IPS-20b (cell line): ENCODE results near the gene LEMD1.

Experiments
- H3K27ac ChIP-seq: one replicate; pipeline ENCODE4 v1.5.1; 2013; ENCODE audit warnings: low read length
- H3K27me3 ChIP-seq: 2 replicates; pipeline ENCODE4 v1.6.1; 2013; ENCODE audit warnings: mild to moderate bottlenecking, low read length, inconsistent platforms; ENCODE audit not compliant: insufficient read depth
- H3K36me3 ChIP-seq: 2 replicates; pipeline ENCODE4 v1.6.1; 2013; ENCODE audit warnings: low read depth, mild to moderate bottlenecking, inconsistent platforms, low read length, moderate library complexity; ENCODE audit not compliant: insufficient read depth
- H3K4me1 ChIP-seq: 2 replicates; pipeline ENCODE4 v1.6.1; 2013; ENCODE audit warnings: mild to moderate bottlenecking, control low read depth, inconsistent platforms, low read length, moderate library complexity; ENCODE audit not compliant: insufficient read depth
- H3K4me3 ChIP-seq: 2 replicates; pipeline ENCODE4 v1.5.1; 2013; ENCODE audit warnings: mild to moderate bottlenecking, low read length, inconsistent platforms
- H3K9ac ChIP-seq: 2 replicates; pipeline ENCODE4 v1.6.1; 2013; ENCODE audit warnings: low read depth, mild to moderate bottlenecking, inconsistent platforms, low read length, moderate library complexity
- H3K9me3 ChIP-seq: 2 replicates; pipeline ENCODE4 v1.6.1; 2013; ENCODE audit warnings: mild to moderate bottlenecking, low read depth, low read length, inconsistent platforms; ENCODE audit not compliant: insufficient read depth

The LEMD1 gene

GRCh38 chr1:205421798-205422197 lies at the start of gene LEMD1:
TSS of gene LEMD1 (minus strand) at chr1:205422056. CDS start at chr1:205420536, 1,520 bp downstream.
- Histone ChIP-seq H3K9me3 (no peaks in the 10 kb centered on the region), H3K27me3 (peaks cover 27% of the 10 kb centered on the region), H3K36me3 (no peaks in the 10 kb centered on the region), H3K4me3 (no peak within 1 kb of the TSS), H3K27ac (no peak within 1 kb of the TSS), H3K9ac (no peak within 1 kb of the TSS), H3K4me1 (peaks cover 12% of the 10 kb centered on the region; the same call in 1 of the 2 replicates)

- Histone ChIP-seq H3K36me3 (no peaks in the 10 kb centered on the region), H3K27ac (no peak overlapping the region), H3K9ac (no peak overlapping the region), H3K4me3 (no peak overlapping the region), H3K4me1 (peaks cover 6% of the 10 kb centered on the region; the same call in 1 of the 2 replicates), H3K9me3 (no peaks in the 10 kb centered on the region), H3K27me3 (0 out of 2 replicates have a peak, but pooled peaks cover 7% of the 10 kb centered on the region)
These were observed 48.3 kb upstream of the LEMD1 start for GRCh38 chr1:205470131-205470530.

GRCh38 chr1:205466595-205467220 lies 44.9 kb upstream of the LEMD1 start:
- no peak overlapping the region for H3K4me3 ChIP-seq
- H3K9me3 ChIP-seq: no peaks in the 10 kb centered on the region
- no peaks in the 10 kb centered on the region for H3K36me3 ChIP-seq
- peaks cover 6% of the 10 kb centered on the region; the same call in 1 of the 2 replicates for H3K4me1 ChIP-seq
- no peak overlapping the region for H3K27ac ChIP-seq
- H3K27me3 ChIP-seq: peaks cover 5% of the 10 kb centered on the region; the same call in 1 of the 2 replicates
- no peak overlapping the region; the same call in 1 of the 2 replicates for H3K9ac ChIP-seq

GRCh38 chr1:205465392-205465791 lies 43.5 kb upstream of the LEMD1 start:
- no peaks in the 10 kb centered on the region for H3K9me3 ChIP-seq
- no peaks in the 10 kb centered on the region for H3K36me3 ChIP-seq
- no peak overlapping the region for H3K4me3 ChIP-seq
- H3K9ac ChIP-seq: no peak overlapping the region
- H3K27ac ChIP-seq: no peak overlapping the region
- H3K4me1 ChIP-seq: peaks cover 6% of the 10 kb centered on the region; the same call in 1 of the 2 replicates
- peaks cover 11% of the 10 kb centered on the region; the same call in 1 of the 2 replicates for H3K27me3 ChIP-seq

GRCh38 chr1:205458777-205459566 lies 37.1 kb upstream of the LEMD1 start:
- Histone ChIP-seq H3K9me3 (no peaks in the 10 kb centered on the region), H3K4me1 (peaks cover 10% of the 10 kb centered on the region; the same call in 1 of the 2 replicates), H3K27me3 (peaks cover 20% of the 10 kb centered on the region), H3K9ac (no peak overlapping the region), H3K36me3 (peaks cover 3% of the 10 kb centered on the region; the same call in 1 of the 2 replicates), H3K4me3 (no peak overlapping the region), H3K27ac (no peak overlapping the region)

- H3K4me3 ChIP-seq: peak overlapping the region; percentile 95
- peak overlapping the region; percentile 53 for H3K27ac ChIP-seq
- peak overlapping the region; percentile 95; the same call in 1 of the 2 replicates for H3K9ac ChIP-seq
- H3K27me3 ChIP-seq: peaks cover 15% of the 10 kb centered on the region
- H3K36me3 ChIP-seq: peaks cover 19% of the 10 kb centered on the region; the same call in 1 of the 2 replicates
- H3K9me3 ChIP-seq: no peaks in the 10 kb centered on the region
- H3K4me1 ChIP-seq: peaks cover 20% of the 10 kb centered on the region
These were observed 35.3 kb upstream of the LEMD1 start for GRCh38 chr1:205456868-205457745.

GRCh38 chr1:205456383-205456867 lies 34.6 kb upstream of the LEMD1 start:
- Histone ChIP-seq H3K27me3 (peaks cover 13% of the 10 kb centered on the region), H3K9ac (peak overlapping the region; percentile 95), H3K27ac (peak overlapping the region; percentile 53), H3K4me1 (peaks cover 25% of the 10 kb centered on the region), H3K9me3 (no peaks in the 10 kb centered on the region), H3K4me3 (peak overlapping the region; percentile 95), H3K36me3 (peaks cover 19% of the 10 kb centered on the region; the same call in 1 of the 2 replicates)

GRCh38 chr1:205455581-205456382 lies 33.9 kb upstream of the LEMD1 start, which contains the start of gene BLACAT1:
TSS of gene BLACAT1 (minus strand) at chr1:205456045.
- peak within 1 kb of the TSS; percentile 95 for H3K4me3 ChIP-seq

GRCh38 chr1:205454903-205455335 lies 33.1 kb upstream of the LEMD1 start:
- Histone ChIP-seq H3K9ac (peak overlapping the region; percentile 95; the same call in 1 of the 2 replicates), H3K9me3 (no peaks in the 10 kb centered on the region), H3K27ac (peak overlapping the region; percentile 53), H3K36me3 (peaks cover 19% of the 10 kb centered on the region; the same call in 1 of the 2 replicates), H3K4me3 (peak overlapping the region; percentile 95), H3K4me1 (peaks cover 36% of the 10 kb centered on the region), H3K27me3 (peaks cover 9% of the 10 kb centered on the region)

More at GRCh38 chr1:205455581-205456382, 33.9 kb upstream of the LEMD1 start, which contains the start of gene BLACAT1:
- Histone ChIP-seq H3K27me3 (peaks cover 9% of the 10 kb centered on the region), H3K9me3 (no peaks in the 10 kb centered on the region), H3K27ac (peak within 1 kb of the TSS; percentile 53), H3K4me1 (peaks cover 31% of the 10 kb centered on the region), H3K36me3 (peaks cover 19% of the 10 kb centered on the region; the same call in 1 of the 2 replicates), H3K9ac (peak within 1 kb of the TSS; percentile 95)

- Histone ChIP-seq H3K27me3 (peaks cover 13% of the 10 kb centered on the region), H3K9me3 (no peaks in the 10 kb centered on the region), H3K9ac (no peak overlapping the region), H3K4me1 (peaks cover 46% of the 10 kb centered on the region), H3K4me3 (no peak overlapping the region), H3K27ac (no peak overlapping the region), H3K36me3 (peaks cover 19% of the 10 kb centered on the region; the same call in 1 of the 2 replicates)
These were observed 31.6 kb upstream of the LEMD1 start for GRCh38 chr1:205453466-205453865.
